GM21576 (cell line): ENCODE data around the gene TESK2.

Experiments used
- ATAC-seq: cut with Tn5 transposase; IDR thresholded peaks from one replicate; pipeline ENCODE4 v1.9.1; 2021; ENCODE audit warnings: mild to moderate bottlenecking, moderate library complexity; ENCODE audit not compliant: unreplicated experiment

The TESK2 gene

GRCh38 chr1:45314266-45314665 lies 176.7 kb downstream of the TESK2 start:
- no peak for ATAC-seq

GRCh38 chr1:45306905-45307304 lies 184.1 kb downstream of the TESK2 start:
- ATAC-seq = no peak

GRCh38 chr1:45306319-45306718 lies 184.6 kb downstream of the TESK2 start:
- ATAC-seq = no peak

GRCh38 chr1:45305231-45305630 lies 185.7 kb downstream of the TESK2 start:
- ATAC-seq = no peak

GRCh38 chr1:45304311-45305081 lies 186.5 kb downstream of the TESK2 start:
- ATAC-seq = peak; percentile 7

- peak; percentile 61 for ATAC-seq
Measured at GRCh38 chr1:45303520-45304310, 187.2 kb downstream of the TESK2 start.

- ATAC-seq = no peak
Measured at GRCh38 chr1:45302505-45303150, 188.3 kb downstream of the TESK2 start.

- no peak for ATAC-seq
Measured at GRCh38 chr1:45300669-45300997, 190.3 kb downstream of the TESK2 start.

- no peak for ATAC-seq
Measured at GRCh38 chr1:45299981-45300668, 190.8 kb downstream of the TESK2 start.

- no peak for ATAC-seq
Measured at GRCh38 chr1:45299296-45299695, 191.7 kb downstream of the TESK2 start.

- ATAC-seq = no peak
Measured at GRCh38 chr1:45297666-45298356, 193.2 kb downstream of the TESK2 start.
